Erythroblast (primary cell): ENCODE data around the gene RGS7.

Source experiments
- GATA1 ChIP-seq: IDR thresholded peaks from 2 replicates; pipeline ENCODE4 v1.6.1; 2011; ENCODE audit warnings: low read depth, mild to moderate bottlenecking, control low read depth, low read length, moderate library complexity
- POLR2A ChIP-seq: IDR thresholded peaks from 2 replicates; pipeline ENCODE4 v1.6.1; 2011; ENCODE audit warnings: mild to moderate bottlenecking, low read length

DNA sequence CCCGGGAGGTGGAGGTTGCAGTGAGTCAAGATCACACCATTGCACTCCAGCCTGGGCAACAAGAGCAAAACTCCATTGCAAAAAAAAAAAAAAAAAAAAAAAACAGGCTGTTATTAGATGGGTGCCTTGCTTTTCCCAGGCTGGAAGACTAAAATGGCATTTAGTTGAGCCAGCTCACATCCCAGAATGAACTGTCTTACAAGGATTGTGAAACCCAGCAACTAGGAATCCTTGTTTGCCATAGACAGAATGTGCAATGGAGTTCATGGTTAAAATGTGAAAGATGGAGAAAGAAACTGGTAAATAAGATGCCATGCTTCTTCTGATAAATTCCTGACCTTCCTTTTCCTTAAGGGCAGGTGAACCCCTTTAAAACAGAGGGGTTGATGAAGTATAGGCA is 529.2 kb downstream of the RGS7 start:
- TF ChIP-seq POLR2A (no peak), GATA1 (no peak)
